Testis (tissue), 2 donors: ENCODE results near the gene SDC3.

ENCODE experiments used
- CTCF ChIP-seq, 3 experiments: fragments of 450-650 bp in 2 of 3; fragments of 200-600 bp in 1 of 3; sonication (generic) in 1 of 3; IDR thresholded peaks; one replicate each; pipeline ENCODE4 v1.5.1; 2016 to 2019; ENCODE audit warnings: antibody characterized with exemption in 3 of 3, mild to moderate bottlenecking in 2 of 3, moderate library complexity in 1 of 3
- POLR2A ChIP-seq: fragments of 450-650 bp; IDR thresholded peaks from one replicate; pipeline ENCODE4 v1.6.1; 2017; ENCODE audit warnings: antibody characterized with exemption, mild to moderate bottlenecking, moderate library complexity

DNA sequence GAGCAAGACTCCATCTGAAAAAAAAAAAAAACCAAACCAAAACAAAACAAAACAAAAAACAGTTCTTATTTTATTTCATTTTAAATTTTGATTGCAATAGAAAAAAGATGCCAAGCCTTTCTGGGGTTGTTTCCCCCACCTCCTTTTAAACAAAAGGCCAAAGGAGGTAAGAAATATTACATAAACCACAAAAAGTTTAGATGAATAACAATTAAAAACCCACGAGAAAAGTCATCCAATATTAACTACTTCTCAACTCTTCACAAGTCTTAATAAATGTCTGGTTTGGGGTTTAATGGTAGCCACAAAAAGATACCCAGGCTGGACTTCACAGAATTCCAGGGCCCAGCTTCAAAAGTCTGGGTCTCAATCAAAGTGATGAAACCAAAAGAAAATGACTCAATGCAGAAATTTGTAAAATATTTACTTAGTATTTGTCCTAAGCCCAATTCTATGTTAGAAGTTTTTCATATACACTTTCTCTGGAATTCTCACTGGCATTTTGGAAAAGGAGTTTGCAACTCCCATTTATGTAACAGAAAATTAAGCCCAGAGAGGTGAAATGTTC is 47.0 kb upstream of the SDC3 start:
- TF ChIP-seq CTCF (IDR thresholded peaks at IDR 0.05) (no peak), POLR2A (no peak)
